Measurements from ENCODE around the gene MAGI3. TPM values are rescaled to one million over a fixed set of nuclear protein-coding genes. Genes with fewer than 3 reads are reported as not detected.

The MAGI3 gene
- total and polyA plus RNA-seq, 12 donors = 3.3 to 17.6 (median 11.8) TPM

GRCh38 chr1:113659556-113659955 lies 269.2 kb downstream of the MAGI3 start:
- 88 to 97% (median 92%) methylated on average over 4 of the region's 4 CpGs for WGBS, 4 donors

GRCh38 chr1:113660088-113660487 lies 269.8 kb downstream of the MAGI3 start:
- no peaks in the 10 kb centered on the region for H3K36me3 ChIP-seq (replicated peaks in 1 of 2)
- TF ChIP-seq POLR2A (IDR thresholded peaks at IDR 0.05) = no peak
- TF ChIP-seq CTCF (IDR thresholded peaks at IDR 0.05) = no peak
- intact Hi-C loops (cut with DNase I) = no loop called here
- H3K27ac ChIP-seq = no peak overlapping the region
- no peaks in the 10 kb centered on the region for H3K27me3 ChIP-seq
- no peaks in the 10 kb centered on the region for H3K9me3 ChIP-seq (replicated peaks in 1 of 3)
- H3K4me3 ChIP-seq = no peak overlapping the region
- peaks cover 0 to 9% of the 10 kb centered on the region in 2 donors for H3K4me1 ChIP-seq (replicated peaks in 1 of 2)
- WGBS, 4 donors = 55 to 71% (median 64%) methylated on average over 3 of the region's 3 CpGs
- no peak for DNase-seq

More at GRCh38 chr1:113659556-113659955, 269.2 kb downstream of the MAGI3 start:
- no peak for DNase-seq
- intact Hi-C loops (cut with DNase I) = no loop called here
- Histone ChIP-seq H3K27me3 (no peaks in the 10 kb centered on the region), H3K4me3 (no peak overlapping the region), H3K9me3 (replicated peaks in 1 of 3) (no peaks in the 10 kb centered on the region), H3K27ac (no peak overlapping the region), H3K36me3 (replicated peaks in 1 of 2) (no peaks in the 10 kb centered on the region), H3K4me1 (replicated peaks in 1 of 2) (peaks cover 0 to 9% of the 10 kb centered on the region in 2 donors)
- TF ChIP-seq POLR2A (IDR thresholded peaks at IDR 0.05) = no peak
- no peak for TF ChIP-seq CTCF (IDR thresholded peaks at IDR 0.05)

GRCh38 chr1:113662101-113662500 lies 271.8 kb downstream of the MAGI3 start:
- WGBS, 4 donors = 95 to 100% (median 97%) methylated on average over 1 of the region's 1 CpG
- H3K4me1 ChIP-seq (replicated peaks in 1 of 2) = peaks cover 0 to 5% of the 10 kb centered on the region in 2 donors
- TF ChIP-seq CTCF (IDR thresholded peaks at IDR 0.05) (no peak), POLR2A (IDR thresholded peaks at IDR 0.05) (no peak)
- H3K36me3 ChIP-seq (replicated peaks in 1 of 2) = no peaks in the 10 kb centered on the region
- no peaks in the 10 kb centered on the region for H3K27me3 ChIP-seq
- intact Hi-C loops (cut with DNase I) = no loop called here
- H3K27ac ChIP-seq = no peak overlapping the region
- DNase-seq = no peak
- no peaks in the 10 kb centered on the region for H3K9me3 ChIP-seq (replicated peaks in 1 of 3)
- no peak overlapping the region for H3K4me3 ChIP-seq

GRCh38 chr1:113663165-113663951 lies 273.0 kb downstream of the MAGI3 start:
- TF ChIP-seq CTCF (IDR thresholded peaks at IDR 0.05) (no peak), POLR2A (IDR thresholded peaks at IDR 0.05) (no peak)
- Histone ChIP-seq H3K4me3 (no peak overlapping the region), H3K4me1 (replicated peaks in 1 of 2) (no peaks in the 10 kb centered on the region), H3K36me3 (replicated peaks in 1 of 2) (no peaks in the 10 kb centered on the region), H3K27me3 (no peaks in the 10 kb centered on the region), H3K9me3 (replicated peaks in 1 of 3) (no peaks in the 10 kb centered on the region), H3K27ac (no peak overlapping the region)
- intact Hi-C loops (cut with DNase I) = no loop called here
- WGBS, 4 donors = 84 to 87% (median 85%) methylated on average over 5 of the region's 5 CpGs
- no peak for DNase-seq

Data from adrenal gland (tissue), 12 donors.